Naive thymus-derived CD8-positive, alpha-beta T cell (primary cell): ENCODE data around the gene TEAD3. TPM values are rescaled to one million over a fixed set of nuclear protein-coding genes. Genes with fewer than 3 reads are reported as not detected.
"Not testable (repeated sequence)": the region's sequence is repeated elsewhere in the genome, so short reads cannot be mapped to it uniquely, and the experiment has no call there.

Source experiments
- ATAC-seq, 2 donors: fragments of 150-1000 bp; cut with Tn5 transposase in 1 of 2; sonication (Bioruptor Pico), chemical (Tn5 transposase) in 1 of 2; 1 replicate in 1 of 2; 2 replicates in 1 of 2; pipeline ENCODE4 v1.10.0; 2021; ENCODE audit warnings: mild to moderate bottlenecking in 2 of 2, moderate library complexity in 2 of 2
- POLR2A ChIA-PET: fragments of 350-600 bp; sonication (Branson Sonifier 250); formaldehyde crosslinking; loops from one replicate; lab custom pipeline; 2021; ENCODE audit warnings: antibody characterized with exemption; lab: Charles Lee
- DNase-seq, 10 donors: peaks; one replicate each; pipeline versions ENCODE4 v3.0.0 to v3.0.0-alpha.2; 2020 to 2022
- H3K27ac Mint-ChIP-seq, 10 donors: one replicate each; pipeline ENCODE4 v1.8.0; 2020 to 2022; ENCODE audit warnings: mild to moderate bottlenecking in 10 of 10, mixed read lengths in 10 of 10, moderate library complexity in 4 of 10, inconsistent platforms in 1 of 10
- H3K27me3 Mint-ChIP-seq, 5 donors: one replicate each; pipeline ENCODE4 v1.8.0; 2021 to 2022; ENCODE audit warnings: mixed read lengths in 5 of 5
- H3K36me3 Mint-ChIP-seq, 3 donors: one replicate each; pipeline ENCODE4 v1.8.0; 2020 to 2022; ENCODE audit warnings: mixed read lengths in 3 of 3, mild to moderate bottlenecking in 2 of 3, inconsistent platforms in 1 of 3
- H3K4me1 Mint-ChIP-seq, 4 donors: one replicate each; pipeline ENCODE4 v1.8.0; 2021 to 2022; ENCODE audit warnings: mixed read lengths in 4 of 4
- H3K4me3 Mint-ChIP-seq, 10 donors: one replicate each; pipeline ENCODE4 v1.8.0; 2020 to 2022; ENCODE audit warnings: mild to moderate bottlenecking in 10 of 10, mixed read lengths in 10 of 10, moderate library complexity in 6 of 10, inconsistent platforms in 1 of 10
- H3K9me3 Mint-ChIP-seq, 9 donors: one replicate each; pipeline ENCODE4 v1.8.0; 2020 to 2022; ENCODE audit warnings: mixed read lengths in 9 of 9, mild to moderate bottlenecking in 3 of 9, inconsistent platforms in 1 of 9, moderate library complexity in 1 of 9
- polyA plus RNA-seq, 3 donors: library from polyadenylated mRNA; unstranded; fragments of 300-500 nt; fragmentation: Illumina TruSeq; gene quantifications; one replicate each; pipeline ENCODE4 v1.2.3, GENCODE V29; 2021
- total RNA-seq, 8 experiments: library from RNA in 2 of 8; stranded (reverse) in 2 of 8; gene quantifications; one replicate each; pipeline ENCODE4 v1.2.3 and lab custom pipeline; 2021 to 2026

Gene TEAD3
- total and polyA plus RNA-seq, 5 experiments from 2014 or later, result 0.05 to 0.58 (median 0.16) TPM

- H3K27ac Mint-ChIP-seq, result peak overlapping the region in 1 of 10 donors; percentile 39
- H3K27me3 Mint-ChIP-seq, H3K4me3 Mint-ChIP-seq, H3K36me3 Mint-ChIP-seq, H3K4me1 Mint-ChIP-seq, DNase-seq, H3K9me3 Mint-ChIP-seq, ATAC-seq: not testable (repeated sequence)
- POLR2A ChIA-PET, result interaction anchor here (0.7 kb wide), 1 partner anchor 35 kb away, joined by 5 read pairs; no protein-coding TSS in a partner anchor
Observed at GRCh38 chr6:35438378-35439065, 58.4 kb downstream of the TEAD3 start.

- no peak for ATAC-seq
- H3K4me3 Mint-ChIP-seq, result no peak overlapping the region
Observed at GRCh38 chr6:35436071-35436857, 60.6 kb downstream of the TEAD3 start.

GRCh38 chr6:35435074-35435837, 61.6 kb downstream of the TEAD3 start:
- H3K36me3 Mint-ChIP-seq, result peaks cover 0 to 2% (median 0%) of the 10 kb centered on the region in 3 donors
- ATAC-seq (no peak), DNase-seq (no peak)
- POLR2A ChIA-PET, result interaction anchor here (1.0 kb wide), 1 partner anchor 16 kb away, joined by 3 read pairs; no protein-coding TSS in a partner anchor
- H3K27ac Mint-ChIP-seq, result peak overlapping the region in 2 of 10 donors; percentile 13 to 19
- no peaks in the 10 kb centered on the region for H3K27me3 Mint-ChIP-seq
- peaks cover 0 to 2% (median under 1%) of the 10 kb centered on the region in 9 donors for H3K9me3 Mint-ChIP-seq
- no peaks in the 10 kb centered on the region for H3K4me1 Mint-ChIP-seq
- H3K4me3 Mint-ChIP-seq, result no peak overlapping the region

More at GRCh38 chr6:35436071-35436857, 60.6 kb downstream of the TEAD3 start:
- Mint-ChIP-seq H3K9me3 (no peaks in the 10 kb centered on the region), H3K27ac (peak overlapping the region in 1 of 10 donors; percentile 27), H3K27me3 (no peaks in the 10 kb centered on the region), H3K36me3 (no peaks in the 10 kb centered on the region), H3K4me1 (no peaks in the 10 kb centered on the region)
- POLR2A ChIA-PET, result interaction anchor here (1.0 kb wide), 1 partner anchor 17 kb away, joined by 3 read pairs; no protein-coding TSS in a partner anchor
- DNase-seq, result no peak

GRCh38 chr6:35432702-35433101, 64.2 kb downstream of the TEAD3 start:
- H3K36me3 Mint-ChIP-seq, result peaks cover 0 to 19% (median 4%) of the 10 kb centered on the region in 3 donors
- peaks cover 0 to 23% (median 13%) of the 10 kb centered on the region in 9 donors for H3K9me3 Mint-ChIP-seq

GRCh38 chr6:35432291-35432690, 64.6 kb downstream of the TEAD3 start:
- H3K4me3 Mint-ChIP-seq, result no peak overlapping the region
- POLR2A ChIA-PET, result no interaction called here
- DNase-seq, result no peak
- ATAC-seq, result no peak
- no peaks in the 10 kb centered on the region for H3K4me1 Mint-ChIP-seq
- H3K27ac Mint-ChIP-seq, result no peak overlapping the region
- H3K9me3 Mint-ChIP-seq, result peaks cover 0 to 23% (median 13%) of the 10 kb centered on the region in 9 donors
- peaks cover 0 to 21% (median 4%) of the 10 kb centered on the region in 3 donors for H3K36me3 Mint-ChIP-seq
- H3K27me3 Mint-ChIP-seq, result no peaks in the 10 kb centered on the region

More at GRCh38 chr6:35432702-35433101, 64.2 kb downstream of the TEAD3 start:
- H3K4me3 Mint-ChIP-seq, H3K27me3 Mint-ChIP-seq, ATAC-seq, H3K27ac Mint-ChIP-seq, POLR2A ChIA-PET, DNase-seq, H3K4me1 Mint-ChIP-seq: not testable (repeated sequence)

GRCh38 chr6:35429463-35429862, 67.4 kb downstream of the TEAD3 start:
- H3K27me3 Mint-ChIP-seq, result no peaks in the 10 kb centered on the region
- H3K36me3 Mint-ChIP-seq, result peaks cover 4 to 41% (median 25%) of the 10 kb centered on the region in 3 donors
- no peak overlapping the region for H3K4me3 Mint-ChIP-seq
- POLR2A ChIA-PET, result no interaction called here
- ATAC-seq (no peak), DNase-seq (no peak)
- peaks cover 0 to 23% (median 13%) of the 10 kb centered on the region in 9 donors for H3K9me3 Mint-ChIP-seq
- peaks cover 0 to 3% (median 1%) of the 10 kb centered on the region in 4 donors for H3K4me1 Mint-ChIP-seq
- no peak overlapping the region for H3K27ac Mint-ChIP-seq

GRCh38 chr6:35428421-35429149, 68.3 kb downstream of the TEAD3 start:
- POLR2A ChIA-PET, result interaction anchor here (0.6 to 1.1 kb wide), 2 partner anchors 15 to 24 kb away, joined by 3 to 5 read pairs; partner anchors contain the start of gene FANCE
- Mint-ChIP-seq H3K27ac (peak overlapping the region in 1 of 10 donors; percentile 34), H3K9me3 (peaks cover 0 to 23% (median 13%) of the 10 kb centered on the region in 9 donors), H3K36me3 (peaks cover 4 to 42% (median 34%) of the 10 kb centered on the region in 3 donors), H3K4me1 (peaks cover 0 to 3% (median 1%) of the 10 kb centered on the region in 4 donors), H3K27me3 (no peaks in the 10 kb centered on the region), H3K4me3 (no peak overlapping the region)
- ATAC-seq (no peak), DNase-seq (no peak)

- Mint-ChIP-seq H3K27me3 (no peaks in the 10 kb centered on the region), H3K9me3 (peaks cover 0 to 23% (median 13%) of the 10 kb centered on the region in 9 donors), H3K36me3 (peaks cover 4 to 42% (median 39%) of the 10 kb centered on the region in 3 donors), H3K4me1 (peaks cover 0 to 3% (median 1%) of the 10 kb centered on the region in 4 donors), H3K4me3 (no peak overlapping the region), H3K27ac (peak overlapping the region in 1 of 10 donors; percentile 24)
- POLR2A ChIA-PET, result interaction anchor here (1.1 kb wide), 1 partner anchor 25 kb away, joined by 3 read pairs; the partner anchor contains the start of gene FANCE
- ATAC-seq (no peak), DNase-seq (no peak)
Observed at GRCh38 chr6:35427851-35428321, 69.0 kb downstream of the TEAD3 start.

- DNase-seq, result no peak
- Mint-ChIP-seq H3K9me3 (peaks cover 0 to 23% (median 13%) of the 10 kb centered on the region in 9 donors), H3K4me1 (peaks cover 0 to 3% (median 1%) of the 10 kb centered on the region in 4 donors), H3K27me3 (no peaks in the 10 kb centered on the region), H3K27ac (no peak overlapping the region), H3K4me3 (no peak overlapping the region), H3K36me3 (peaks cover 4 to 44% (median 41%) of the 10 kb centered on the region in 3 donors)
- POLR2A ChIA-PET, result interaction anchor here (1.1 kb wide), 1 partner anchor 25 kb away, joined by 3 read pairs; the partner anchor contains the start of gene FANCE
- no peak for ATAC-seq
Observed at GRCh38 chr6:35427435-35427834, 69.4 kb downstream of the TEAD3 start.

- Mint-ChIP-seq H3K4me1 (peaks cover 0 to 3% (median 1%) of the 10 kb centered on the region in 4 donors), H3K27ac (peak overlapping the region in 7 of 10 donors; percentile 13 to 88 (median 41)), H3K9me3 (peaks cover 0 to 23% (median 13%) of the 10 kb centered on the region in 9 donors), H3K27me3 (no peaks in the 10 kb centered on the region), H3K4me3 (no peak overlapping the region), H3K36me3 (peaks cover 4 to 49% (median 47%) of the 10 kb centered on the region in 3 donors)
- no peak for ATAC-seq
- DNase-seq, result no peak
- POLR2A ChIA-PET, result interaction anchor here (1.3 kb wide), 1 partner anchor 8 kb away, joined by 4 read pairs; no protein-coding TSS in a partner anchor
Observed at GRCh38 chr6:35426074-35426473, 70.8 kb downstream of the TEAD3 start.

- POLR2A ChIA-PET, result no interaction called here
- Mint-ChIP-seq H3K9me3 (peaks cover 0 to 22% (median 12%) of the 10 kb centered on the region in 9 donors), H3K27me3 (no peaks in the 10 kb centered on the region), H3K27ac (peak overlapping the region in 2 of 10 donors; percentile 48 to 59), H3K4me1 (peaks cover 0 to 5% (median 2%) of the 10 kb centered on the region in 4 donors), H3K36me3 (peaks cover 4 to 52% (median 45%) of the 10 kb centered on the region in 3 donors), H3K4me3 (no peak overlapping the region)
- DNase-seq (no peak), ATAC-seq (no peak)
Observed at GRCh38 chr6:35425284-35425683, 71.6 kb downstream of the TEAD3 start.
